HG03139 (cell line): ENCODE measurements around the gene ERG28.
A peak's percentile ranks its signal among the peaks of the same experiment; 100 is the strongest.
"Not testable (repeated sequence)": the region's sequence is repeated elsewhere in the genome, so short reads cannot be mapped to it uniquely, and the experiment has no call there.

Experiments used
- ATAC-seq: cut with Tn5 transposase; IDR thresholded peaks from one replicate; pipeline ENCODE4 v1.9.1; 2021; ENCODE audit not compliant: unreplicated experiment

Gene ERG28

GRCh38 chr14:75660630-75661498 is at the start of gene ERG28, which contains the start of gene TTLL5:
TSS of gene ERG28 (minus strand) at chr14:75660876. CDS start at chr14:75657502, 3,374 bp downstream.
TSS of gene TTLL5 (plus strand) at chr14:75661246. CDS start at chr14:75663150, 1,904 bp downstream.
- peak; percentile 97 for ATAC-seq

- no peak for ATAC-seq
Observed at GRCh38 chr14:75709207-75709812, 48.6 kb upstream of the ERG28 start.

- no peak for ATAC-seq
Observed at GRCh38 chr14:75705014-75705413, 44.3 kb upstream of the ERG28 start.

- no peak for ATAC-seq
Observed at GRCh38 chr14:75703467-75703866, 42.8 kb upstream of the ERG28 start.

GRCh38 chr14:75702616-75703261 is 42.1 kb upstream of the ERG28 start:
- no peak for ATAC-seq

- no peak for ATAC-seq
Observed at GRCh38 chr14:75702122-75702521, 41.4 kb upstream of the ERG28 start.

- no peak for ATAC-seq
Observed at GRCh38 chr14:75700295-75700694, 39.6 kb upstream of the ERG28 start.

GRCh38 chr14:75699331-75699730 is 38.7 kb upstream of the ERG28 start:
- no peak for ATAC-seq

GRCh38 chr14:75697918-75698317 is 37.2 kb upstream of the ERG28 start:
- no peak for ATAC-seq

- no peak for ATAC-seq
Observed at GRCh38 chr14:75697386-75697785, 36.7 kb upstream of the ERG28 start.

- not testable (repeated sequence) for ATAC-seq
Observed at GRCh38 chr14:75695025-75695424, 34.3 kb upstream of the ERG28 start.

- ATAC-seq, result no peak
Observed at GRCh38 chr14:75690010-75690409, 29.3 kb upstream of the ERG28 start.

- no peak for ATAC-seq
Observed at GRCh38 chr14:75689012-75689411, 28.3 kb upstream of the ERG28 start.

GRCh38 chr14:75685910-75686309 is 25.2 kb upstream of the ERG28 start:
- no peak for ATAC-seq

- no peak for ATAC-seq
Observed at GRCh38 chr14:75675265-75675960, 14.7 kb upstream of the ERG28 start.

- no peak for ATAC-seq
Observed at GRCh38 chr14:75673345-75674035, 12.8 kb upstream of the ERG28 start.

- ATAC-seq, result no peak
Observed at GRCh38 chr14:75672605-75673192, 12.0 kb upstream of the ERG28 start.

GRCh38 chr14:75667099-75667765 is 6.6 kb upstream of the ERG28 start:
- ATAC-seq, result no peak

GRCh38 chr14:75662966-75663365 is 2.3 kb upstream of the ERG28 start:
- ATAC-seq, result no peak

GRCh38 chr14:75661499-75661814 is 781 bp upstream of the ERG28 start:
- ATAC-seq, result no peak
